ENCODE data around the gene SLCO3A1.

DNA sequence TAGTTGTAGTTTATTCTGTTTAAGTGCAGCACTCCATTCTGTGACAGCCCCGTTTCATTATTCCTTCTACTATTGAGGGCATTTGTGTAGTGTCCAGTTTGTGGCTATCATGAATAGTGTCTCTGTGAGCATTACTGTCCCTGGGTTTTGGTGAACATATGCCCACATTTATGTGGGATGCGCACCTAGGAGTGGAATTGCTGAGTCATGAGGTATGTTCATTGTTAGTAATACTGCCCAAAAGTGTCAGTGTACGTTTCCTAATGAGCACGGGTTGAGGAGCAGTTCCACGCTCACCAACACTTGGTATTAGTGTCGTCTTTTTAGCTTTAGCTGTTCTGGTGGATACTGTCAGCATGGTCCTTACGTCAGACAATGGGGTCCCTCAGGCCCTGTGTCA, 131.8 kb downstream of the SLCO3A1 start:
- TF ChIP-seq POLR2AphosphoS5 (IDR thresholded peaks at IDR 0.05): no peak
- TF ChIP-seq, protein P1, sequence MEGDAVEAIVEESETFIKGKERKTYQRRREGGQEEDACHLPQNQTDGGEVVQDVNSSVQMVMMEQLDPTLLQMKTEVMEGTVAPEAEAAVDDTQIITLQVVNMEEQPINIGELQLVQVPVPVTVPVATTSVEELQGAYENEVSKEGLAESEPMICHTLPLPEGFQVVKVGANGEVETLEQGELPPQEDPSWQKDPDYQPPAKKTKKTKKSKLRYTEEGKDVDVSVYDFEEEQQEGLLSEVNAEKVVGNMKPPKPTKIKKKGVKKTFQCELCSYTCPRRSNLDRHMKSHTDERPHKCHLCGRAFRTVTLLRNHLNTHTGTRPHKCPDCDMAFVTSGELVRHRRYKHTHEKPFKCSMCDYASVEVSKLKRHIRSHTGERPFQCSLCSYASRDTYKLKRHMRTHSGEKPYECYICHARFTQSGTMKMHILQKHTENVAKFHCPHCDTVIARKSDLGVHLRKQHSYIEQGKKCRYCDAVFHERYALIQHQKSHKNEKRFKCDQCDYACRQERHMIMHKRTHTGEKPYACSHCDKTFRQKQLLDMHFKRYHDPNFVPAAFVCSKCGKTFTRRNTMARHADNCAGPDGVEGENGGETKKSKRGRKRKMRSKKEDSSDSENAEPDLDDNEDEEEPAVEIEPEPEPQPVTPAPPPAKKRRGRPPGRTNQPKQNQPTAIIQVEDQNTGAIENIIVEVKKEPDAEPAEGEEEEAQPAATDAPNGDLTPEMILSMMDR (IDR thresholded peaks at IDR 0.05): no peak
- no peak for TF ChIP-seq POLR2A (IDR thresholded peaks at IDR 0.05)

Data from transverse colon (tissue), 4 donors.